K562 (cell line): ENCODE data around the gene SLC25A31. TPM values are rescaled to one million over a fixed set of nuclear protein-coding genes. Genes with fewer than 3 reads are reported as not detected.

Source experiments
- BRCA1 ChIP-seq, 2 experiments: fragments of 450-650 bp in 1 of 2; sonication (generic) in 1 of 2; formaldehyde crosslinking in 1 of 2; IDR thresholded peaks; 2 replicates each; pipeline versions ENCODE4 v1.5.0 to v1.6.1; 2017 to 2020; ENCODE audit warnings: mild to moderate bottlenecking in 1 of 2, missing genetic modification reagents in 1 of 2
- CEBPG ChIP-seq, 3 experiments: fragments of 200-800 bp in 1 of 3; sonication (Bioruptor generic) in 1 of 3; sonication (generic) in 1 of 3; formaldehyde crosslinking in 1 of 3; IDR thresholded peaks in 2 of 3; conservative IDR thresholded peaks in 1 of 3; 2 replicates each; pipeline versions ENCODE4 v1.6.1 to v1.8.0; 2016 to 2022; ENCODE audit warnings: missing compliant biosample characterization in 2 of 3, missing genetic modification characterization in 2 of 3, mild to moderate bottlenecking in 1 of 3, missing genetic modification reagents in 1 of 3
- FUS ChIP-seq: fragments of 200-400 bp; formaldehyde crosslinking; optimal IDR thresholded peaks from 2 replicates; pipeline ENCODE3; 2017; ENCODE audit warnings: low read depth, low read length
- KDM2B ChIP-seq: fragments of 250-450 bp; sonication (Bioruptor Pico); IDR thresholded peaks from 2 replicates; pipeline ENCODE4 v1.8.0; 2021; ENCODE audit warnings: mild to moderate bottlenecking, moderate library complexity
- MECOM ChIP-seq: fragments of 250-450 bp; sonication (Bioruptor Pico); IDR thresholded peaks from 2 replicates; pipeline ENCODE4 v1.8.0; 2022; ENCODE audit warnings: inconsistent platforms
- MTF1 ChIP-seq: fragments of 250-450 bp; sonication (Bioruptor Pico); IDR thresholded peaks from 2 replicates; pipeline ENCODE4 v1.9.0; 2021; ENCODE audit warnings: moderate library complexity, mild to moderate bottlenecking, inconsistent platforms, borderline replicate concordance
- POLR2H ChIP-seq: IDR thresholded peaks from 2 replicates; pipeline ENCODE4 v1.6.1; 2016; ENCODE audit warnings: missing genetic modification characterization, low read depth, mild to moderate bottlenecking, control low read depth, missing compliant biosample characterization, moderate library complexity
- TAF1 ChIP-seq: IDR thresholded peaks from 2 replicates; pipeline ENCODE4 v1.6.1; 2011; ENCODE audit warnings: mild to moderate bottlenecking, low read length, moderate library complexity; ENCODE audit not compliant: insufficient read depth, control insufficient read depth, severe bottlenecking; ENCODE audit errors: extremely low read depth
- TEAD1 ChIP-seq, 2 experiments: fragments of 450-650 bp in 1 of 2; sonication (generic) in 1 of 2; formaldehyde crosslinking; IDR thresholded peaks; 2 replicates each; pipeline versions ENCODE4 v1.4.0 to v1.8.0; 2020 to 2022; ENCODE audit warnings: mild to moderate bottlenecking in 2 of 2, missing genetic modification reagents in 1 of 2
- ZNF184 ChIP-seq: sonication (generic); formaldehyde crosslinking; IDR thresholded peaks from 2 replicates; pipeline ENCODE4 v1.5.0; 2020; ENCODE audit warnings: missing genetic modification reagents
- ZNF57 ChIP-seq: fragments of 450-650 bp; formaldehyde crosslinking; IDR thresholded peaks from 2 replicates; pipeline ENCODE4 v1.4.0; 2020; ENCODE audit warnings: mild to moderate bottlenecking, moderate library complexity
- ZNF830 ChIP-seq: fragments of 250-450 bp; sonication (Bioruptor Pico); IDR thresholded peaks from 2 replicates; pipeline ENCODE4 v1.5.0; 2021; ENCODE audit warnings: mild to moderate bottlenecking
- polyA plus RNA-seq, 8 experiments: library from polyadenylated mRNA; depleted of rRNA in 4 of 8; stranded (reverse) in 5 of 8; unstranded in 3 of 8; fragments of >200 nt; fragmentation: Nextera tagmentation in 2 of 8; fragmentation: Illumina TruSeq in 1 of 8; extraction: Ambion mirVana in 2 of 8; extraction: Trizol in 1 of 8; gene quantifications; 2 replicates each; pipeline versions ENCODE4 v1.2.1 to v1.2.3, GENCODE V29; 2011 to 2014; ENCODE audit warnings: inconsistent platforms in 1 of 8, missing spikeins in 1 of 8
- total RNA-seq, 7 experiments: library from RNA; depleted of rRNA in 6 of 7; stranded (reverse); fragments of >200 nt in 6 of 7; fragmentation: Illumina TruSeq in 2 of 7; extraction: Trizol in 2 of 7; gene quantifications; 2 replicates each; pipeline versions ENCODE4 v1.2.1 to v1.2.3, GENCODE V29; 2011 to 2021; ENCODE audit warnings: low replicate concordance in 1 of 7
- TF ChIP-seq, protein P1 (sequence below): fragments of 450-650 bp; IDR thresholded peaks from 2 replicates; pipeline ENCODE4 v1.6.1; 2014; ENCODE audit warnings: low read depth, mild to moderate bottlenecking, moderate library complexity, borderline replicate concordance
- TF ChIP-seq, protein P2 (sequence below): fragments of 450-650 bp; IDR thresholded peaks from 2 replicates; pipeline ENCODE4 v1.6.1; 2016; ENCODE audit warnings: low read depth

Gene SLC25A31
- total and polyA plus RNA-seq, 9 of the 15 experiments (the other 6 are each of a cell fraction or from before 2014, with no cell fraction given), result 0.07 TPM; not detected in 8

DNA sequence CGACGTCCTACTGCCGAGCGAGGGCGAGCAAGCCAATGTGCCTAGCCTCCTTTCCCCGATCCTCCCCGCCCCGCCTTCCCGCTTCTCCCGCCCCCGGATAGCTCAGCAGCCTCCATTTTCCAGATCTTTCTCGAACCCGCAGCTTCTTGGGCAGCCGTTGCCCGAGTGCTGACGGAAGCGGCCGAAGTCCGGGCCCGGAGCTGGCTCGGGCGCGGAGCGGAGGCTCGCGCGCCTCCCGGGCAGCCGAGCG is 51.8 kb downstream of the SLC25A31 start (continued):
- TF ChIP-seq, protein P1, sequence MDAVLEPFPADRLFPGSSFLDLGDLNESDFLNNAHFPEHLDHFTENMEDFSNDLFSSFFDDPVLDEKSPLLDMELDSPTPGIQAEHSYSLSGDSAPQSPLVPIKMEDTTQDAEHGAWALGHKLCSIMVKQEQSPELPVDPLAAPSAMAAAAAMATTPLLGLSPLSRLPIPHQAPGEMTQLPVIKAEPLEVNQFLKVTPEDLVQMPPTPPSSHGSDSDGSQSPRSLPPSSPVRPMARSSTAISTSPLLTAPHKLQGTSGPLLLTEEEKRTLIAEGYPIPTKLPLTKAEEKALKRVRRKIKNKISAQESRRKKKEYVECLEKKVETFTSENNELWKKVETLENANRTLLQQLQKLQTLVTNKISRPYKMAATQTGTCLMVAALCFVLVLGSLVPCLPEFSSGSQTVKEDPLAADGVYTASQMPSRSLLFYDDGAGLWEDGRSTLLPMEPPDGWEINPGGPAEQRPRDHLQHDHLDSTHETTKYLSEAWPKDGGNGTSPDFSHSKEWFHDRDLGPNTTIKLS, result no peak
- no peak for TF ChIP-seq TEAD1 (CRISPR knock-in tag; IDR thresholded peaks at IDR 0.05)
- no peak for TF ChIP-seq MTF1 (CRISPR knock-in tag)
- TF ChIP-seq ZNF184 (CRISPR knock-in tag), result no peak
- no peak for TF ChIP-seq POLR2H (tag)
- TF ChIP-seq ZNF830, result no peak
- TF ChIP-seq KDM2B (CRISPR knock-in tag), result no peak
- no peak for TF ChIP-seq BRCA1 (IDR thresholded peaks at IDR 0.05)
- no peak for TF ChIP-seq BRCA1 (CRISPR knock-in tag; IDR thresholded peaks at IDR 0.05)
- TF ChIP-seq CEBPG (CRISPR knock-in tag; IDR thresholded peaks at IDR 0.05), result no peak
- no peak for TF ChIP-seq CEBPG (tag; conservative IDR thresholded peaks at IDR 0.05 in 1 of 2, IDR thresholded peaks at IDR 0.05 in 1 of 2)
- no peak for TF ChIP-seq MECOM (CRISPR knock-in tag)
- no peak for TF ChIP-seq TAF1
- TF ChIP-seq, protein P2, sequence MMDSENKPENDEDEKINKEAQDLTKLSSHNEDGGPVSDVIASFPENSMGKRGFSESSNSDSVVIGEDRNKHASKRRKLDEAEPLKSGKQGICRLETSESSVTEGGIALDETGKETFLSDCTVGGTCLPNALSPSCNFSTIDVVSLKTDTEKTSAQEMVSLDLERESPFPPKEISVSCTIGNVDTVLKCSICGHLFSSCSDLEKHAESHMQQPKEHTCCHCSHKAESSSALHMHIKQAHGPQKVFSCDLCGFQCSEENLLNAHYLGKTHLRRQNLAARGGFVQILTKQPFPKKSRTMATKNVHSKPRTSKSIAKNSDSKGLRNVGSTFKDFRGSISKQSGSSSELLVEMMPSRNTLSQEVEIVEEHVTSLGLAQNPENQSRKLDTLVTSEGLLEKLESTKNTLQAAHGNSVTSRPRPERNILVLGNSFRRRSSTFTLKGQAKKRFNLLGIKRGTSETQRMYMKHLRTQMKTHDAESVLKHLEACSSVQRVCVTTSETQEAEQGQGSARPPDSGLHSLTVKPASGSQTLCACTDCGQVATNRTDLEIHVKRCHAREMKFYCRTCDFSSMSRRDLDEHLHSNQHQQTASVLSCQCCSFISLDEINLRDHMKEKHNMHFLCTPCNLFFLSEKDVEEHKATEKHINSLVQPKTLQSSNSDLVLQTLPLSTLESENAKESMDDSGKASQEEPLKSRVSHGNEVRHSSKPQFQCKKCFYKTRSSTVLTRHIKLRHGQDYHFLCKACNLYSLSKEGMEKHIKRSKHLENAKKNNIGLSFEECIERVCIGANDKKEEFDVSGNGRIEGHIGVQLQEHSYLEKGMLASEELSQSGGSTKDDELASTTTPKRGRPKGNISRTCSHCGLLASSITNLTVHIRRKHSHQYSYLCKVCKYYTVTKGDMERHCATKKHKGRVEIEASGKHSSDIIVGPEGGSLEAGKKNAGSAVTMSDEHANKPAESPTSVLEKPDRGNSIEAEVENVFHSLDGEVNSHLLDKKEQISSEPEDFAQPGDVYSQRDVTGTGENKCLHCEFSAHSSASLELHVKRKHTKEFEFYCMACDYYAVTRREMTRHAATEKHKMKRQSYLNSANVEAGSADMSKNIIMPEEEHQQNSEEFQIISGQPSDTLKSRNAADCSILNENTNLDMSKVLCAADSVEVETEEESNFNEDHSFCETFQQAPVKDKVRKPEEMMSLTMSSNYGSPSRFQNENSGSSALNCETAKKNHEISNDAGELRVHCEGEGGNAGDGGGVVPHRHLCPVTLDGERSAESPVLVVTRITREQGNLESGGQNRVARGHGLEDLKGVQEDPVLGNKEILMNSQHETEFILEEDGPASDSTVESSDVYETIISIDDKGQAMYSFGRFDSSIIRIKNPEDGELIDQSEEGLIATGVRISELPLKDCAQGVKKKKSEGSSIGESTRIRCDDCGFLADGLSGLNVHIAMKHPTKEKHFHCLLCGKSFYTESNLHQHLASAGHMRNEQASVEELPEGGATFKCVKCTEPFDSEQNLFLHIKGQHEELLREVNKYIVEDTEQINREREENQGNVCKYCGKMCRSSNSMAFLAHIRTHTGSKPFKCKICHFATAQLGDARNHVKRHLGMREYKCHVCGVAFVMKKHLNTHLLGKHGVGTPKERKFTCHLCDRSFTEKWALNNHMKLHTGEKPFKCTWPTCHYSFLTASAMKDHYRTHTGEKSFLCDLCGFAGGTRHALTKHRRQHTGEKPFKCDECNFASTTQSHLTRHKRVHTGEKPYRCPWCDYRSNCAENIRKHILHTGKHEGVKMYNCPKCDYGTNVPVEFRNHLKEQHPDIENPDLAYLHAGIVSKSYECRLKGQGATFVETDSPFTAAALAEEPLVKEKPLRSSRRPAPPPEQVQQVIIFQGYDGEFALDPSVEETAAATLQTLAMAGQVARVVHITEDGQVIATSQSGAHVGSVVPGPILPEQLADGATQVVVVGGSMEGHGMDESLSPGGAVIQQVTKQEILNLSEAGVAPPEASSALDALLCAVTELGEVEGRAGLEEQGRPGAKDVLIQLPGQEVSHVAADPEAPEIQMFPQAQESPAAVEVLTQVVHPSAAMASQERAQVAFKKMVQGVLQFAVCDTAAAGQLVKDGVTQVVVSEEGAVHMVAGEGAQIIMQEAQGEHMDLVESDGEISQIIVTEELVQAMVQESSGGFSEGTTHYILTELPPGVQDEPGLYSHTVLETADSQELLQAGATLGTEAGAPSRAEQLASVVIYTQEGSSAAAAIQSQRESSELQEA, result no peak
- TF ChIP-seq FUS, result no peak
- no peak for TF ChIP-seq ZNF57 (CRISPR knock-in tag)
